ENCODE measurements around the gene TCF23. TPM values are rescaled to one million over a fixed set of nuclear protein-coding genes. Genes with fewer than 3 reads are reported as not detected.

The TCF23 gene
- total RNA-seq, 1 experiment from 2014 or later, result 0.13 TPM

DNA sequence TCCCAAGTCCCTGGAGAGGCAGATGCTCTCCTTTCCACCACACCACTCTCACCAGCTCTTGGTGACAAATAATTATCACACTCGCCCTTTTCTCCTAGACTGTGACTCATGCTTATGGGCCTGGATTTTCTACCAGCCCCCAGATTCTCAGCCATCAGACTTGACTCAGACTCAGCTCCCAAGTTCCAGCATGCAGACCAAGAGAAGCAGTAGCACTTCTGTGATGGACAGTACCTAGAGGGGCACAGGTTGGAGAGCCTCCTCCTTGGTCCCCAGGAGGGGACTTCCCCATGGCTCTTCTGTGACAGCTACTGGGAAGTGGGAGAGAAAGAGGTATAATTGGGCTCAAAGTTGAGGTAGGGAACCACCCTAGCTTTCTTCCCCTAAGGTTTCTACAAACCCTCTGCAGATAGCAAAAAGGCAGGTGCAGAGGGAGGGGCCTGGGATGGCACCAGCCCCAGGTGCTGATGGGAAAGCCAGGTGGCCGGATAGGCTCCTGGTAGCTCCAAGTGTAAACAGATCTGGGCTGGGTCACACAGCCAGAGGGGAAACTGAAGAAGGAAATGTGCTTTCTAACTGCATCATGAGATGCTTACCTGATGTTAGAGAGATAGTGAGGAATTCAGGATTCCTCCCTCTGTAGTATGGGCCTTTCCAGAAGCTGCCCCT lies 4.1 kb downstream of the TCF23 start:
- ATAC-seq (no peak), DNase-seq (ENCODE audit: low spot score) (no peak)
- Mint-ChIP-seq H3K27ac (no peak overlapping the region), H3K9me3 (no peaks in the 10 kb centered on the region), H3K4me1 (no peaks in the 10 kb centered on the region), H3K4me3 (no peak overlapping the region), H3K36me3 (no peaks in the 10 kb centered on the region), H3K27me3 (ENCODE audit: low read depth) (no peaks in the 10 kb centered on the region)
- POLR2A ChIA-PET, result interaction anchor here (0.6 kb wide), 1 partner anchor 26 kb away, joined by 3 read pairs; no protein-coding TSS in a partner anchor
- no peak for TF ChIP-seq ZNF671 (CRISPR knock-in tag; IDR thresholded peaks at IDR 0.05)
- TF ChIP-seq RELA (CRISPR knock-in tag; IDR thresholded peaks at IDR 0.05; ENCODE audit: borderline replicate concordance), result no peak
- no peak for TF ChIP-seq ESRRA (CRISPR knock-in tag; IDR thresholded peaks at IDR 0.05; ENCODE audit: borderline replicate concordance)
- TF ChIP-seq GTF2I (CRISPR knock-in tag; conservative IDR thresholded peaks at IDR 0.05), result no peak
- TF ChIP-seq, protein P1, sequence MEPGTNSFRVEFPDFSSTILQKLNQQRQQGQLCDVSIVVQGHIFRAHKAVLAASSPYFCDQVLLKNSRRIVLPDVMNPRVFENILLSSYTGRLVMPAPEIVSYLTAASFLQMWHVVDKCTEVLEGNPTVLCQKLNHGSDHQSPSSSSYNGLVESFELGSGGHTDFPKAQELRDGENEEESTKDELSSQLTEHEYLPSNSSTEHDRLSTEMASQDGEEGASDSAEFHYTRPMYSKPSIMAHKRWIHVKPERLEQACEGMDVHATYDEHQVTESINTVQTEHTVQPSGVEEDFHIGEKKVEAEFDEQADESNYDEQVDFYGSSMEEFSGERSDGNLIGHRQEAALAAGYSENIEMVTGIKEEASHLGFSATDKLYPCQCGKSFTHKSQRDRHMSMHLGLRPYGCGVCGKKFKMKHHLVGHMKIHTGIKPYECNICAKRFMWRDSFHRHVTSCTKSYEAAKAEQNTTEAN (CRISPR knock-in tag; IDR thresholded peaks at IDR 0.05), result no peak
- TF ChIP-seq FOXJ3 (CRISPR knock-in tag; IDR thresholded peaks at IDR 0.05; ENCODE audit: borderline replicate concordance), result no peak
- no peak for TF ChIP-seq MYBL2 (CRISPR knock-in tag; IDR thresholded peaks at IDR 0.05)
- no peak for TF ChIP-seq ZNF121 (CRISPR knock-in tag; IDR thresholded peaks at IDR 0.05)
- TF ChIP-seq, protein P2, sequence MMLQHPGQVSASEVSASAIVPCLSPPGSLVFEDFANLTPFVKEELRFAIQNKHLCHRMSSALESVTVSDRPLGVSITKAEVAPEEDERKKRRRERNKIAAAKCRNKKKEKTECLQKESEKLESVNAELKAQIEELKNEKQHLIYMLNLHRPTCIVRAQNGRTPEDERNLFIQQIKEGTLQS (CRISPR knock-in tag; conservative IDR thresholded peaks at IDR 0.05), result no peak
- TF ChIP-seq, protein P3, sequence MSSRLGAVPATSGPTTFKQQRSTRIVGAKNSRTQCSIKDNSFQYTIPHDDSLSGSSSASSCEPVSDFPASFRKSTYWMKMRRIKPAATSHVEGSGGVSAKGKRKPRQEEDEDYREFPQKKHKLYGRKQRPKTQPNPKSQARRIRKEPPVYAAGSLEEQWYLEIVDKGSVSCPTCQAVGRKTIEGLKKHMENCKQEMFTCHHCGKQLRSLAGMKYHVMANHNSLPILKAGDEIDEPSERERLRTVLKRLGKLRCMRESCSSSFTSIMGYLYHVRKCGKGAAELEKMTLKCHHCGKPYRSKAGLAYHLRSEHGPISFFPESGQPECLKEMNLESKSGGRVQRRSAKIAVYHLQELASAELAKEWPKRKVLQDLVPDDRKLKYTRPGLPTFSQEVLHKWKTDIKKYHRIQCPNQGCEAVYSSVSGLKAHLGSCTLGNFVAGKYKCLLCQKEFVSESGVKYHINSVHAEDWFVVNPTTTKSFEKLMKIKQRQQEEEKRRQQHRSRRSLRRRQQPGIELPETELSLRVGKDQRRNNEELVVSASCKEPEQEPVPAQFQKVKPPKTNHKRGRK (CRISPR knock-in tag; IDR thresholded peaks at IDR 0.05; ENCODE audit: borderline replicate concordance), result no peak
- TF ChIP-seq, protein P4, sequence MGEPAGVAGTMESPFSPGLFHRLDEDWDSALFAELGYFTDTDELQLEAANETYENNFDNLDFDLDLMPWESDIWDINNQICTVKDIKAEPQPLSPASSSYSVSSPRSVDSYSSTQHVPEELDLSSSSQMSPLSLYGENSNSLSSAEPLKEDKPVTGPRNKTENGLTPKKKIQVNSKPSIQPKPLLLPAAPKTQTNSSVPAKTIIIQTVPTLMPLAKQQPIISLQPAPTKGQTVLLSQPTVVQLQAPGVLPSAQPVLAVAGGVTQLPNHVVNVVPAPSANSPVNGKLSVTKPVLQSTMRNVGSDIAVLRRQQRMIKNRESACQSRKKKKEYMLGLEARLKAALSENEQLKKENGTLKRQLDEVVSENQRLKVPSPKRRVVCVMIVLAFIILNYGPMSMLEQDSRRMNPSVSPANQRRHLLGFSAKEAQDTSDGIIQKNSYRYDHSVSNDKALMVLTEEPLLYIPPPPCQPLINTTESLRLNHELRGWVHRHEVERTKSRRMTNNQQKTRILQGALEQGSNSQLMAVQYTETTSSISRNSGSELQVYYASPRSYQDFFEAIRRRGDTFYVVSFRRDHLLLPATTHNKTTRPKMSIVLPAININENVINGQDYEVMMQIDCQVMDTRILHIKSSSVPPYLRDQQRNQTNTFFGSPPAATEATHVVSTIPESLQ (CRISPR knock-in tag; IDR thresholded peaks at IDR 0.05), result no peak
- TF ChIP-seq ZNF232 (CRISPR knock-in tag; IDR thresholded peaks at IDR 0.05), result no peak
- TF ChIP-seq, protein P5, sequence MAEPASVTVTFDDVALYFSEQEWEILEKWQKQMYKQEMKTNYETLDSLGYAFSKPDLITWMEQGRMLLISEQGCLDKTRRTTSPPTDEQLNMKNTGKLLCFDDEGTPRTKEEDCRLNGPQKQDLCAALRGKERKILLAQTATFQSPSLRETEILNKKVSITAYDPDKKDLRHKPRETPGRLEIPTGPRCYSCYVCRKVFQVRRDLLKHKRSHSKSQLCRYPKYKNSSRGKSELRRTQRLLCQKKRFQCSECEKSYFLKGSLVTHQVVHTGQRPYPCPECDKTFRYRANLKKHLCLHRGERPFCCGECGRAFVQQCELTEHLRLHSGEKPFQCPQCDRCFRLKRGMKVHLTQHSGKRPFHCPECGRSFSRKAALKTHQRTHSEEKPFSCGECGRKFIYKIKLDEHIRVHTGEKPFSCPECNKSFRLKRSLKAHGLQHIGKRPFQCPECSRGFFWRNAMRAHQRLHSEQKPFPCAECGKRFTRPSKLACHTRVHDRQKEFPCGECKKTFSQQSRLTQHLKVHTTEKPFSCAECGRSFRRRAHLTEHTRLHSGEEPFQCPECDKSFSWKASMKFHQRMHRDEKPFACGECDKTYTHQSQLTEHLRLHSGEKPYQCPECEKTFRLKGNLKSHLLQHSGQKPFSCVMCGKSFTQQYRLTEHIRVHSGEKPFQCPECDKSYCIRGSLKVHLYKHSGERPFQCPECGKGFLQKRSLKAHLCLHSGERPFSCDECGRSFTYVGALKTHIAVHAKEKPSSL (CRISPR knock-in tag; conservative IDR thresholded peaks at IDR 0.05), result no peak
- no peak for TF ChIP-seq PRRX2 (CRISPR knock-in tag; IDR thresholded peaks at IDR 0.05)
- TF ChIP-seq, protein P6, sequence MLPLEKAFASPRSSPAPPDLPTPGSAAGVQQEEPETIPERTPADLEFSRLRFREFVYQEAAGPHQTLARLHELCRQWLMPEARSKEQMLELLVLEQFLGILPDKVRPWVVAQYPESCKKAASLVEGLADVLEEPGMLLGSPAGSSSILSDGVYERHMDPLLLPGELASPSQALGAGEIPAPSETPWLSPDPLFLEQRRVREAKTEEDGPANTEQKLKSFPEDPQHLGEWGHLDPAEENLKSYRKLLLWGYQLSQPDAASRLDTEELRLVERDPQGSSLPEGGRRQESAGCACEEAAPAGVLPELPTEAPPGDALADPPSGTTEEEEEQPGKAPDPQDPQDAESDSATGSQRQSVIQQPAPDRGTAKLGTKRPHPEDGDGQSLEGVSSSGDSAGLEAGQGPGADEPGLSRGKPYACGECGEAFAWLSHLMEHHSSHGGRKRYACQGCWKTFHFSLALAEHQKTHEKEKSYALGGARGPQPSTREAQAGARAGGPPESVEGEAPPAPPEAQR (CRISPR knock-in tag; IDR thresholded peaks at IDR 0.05), result no peak
- TF ChIP-seq NFE2L1 (CRISPR knock-in tag; IDR thresholded peaks at IDR 0.05), result no peak
- CTCF ChIA-PET, result interaction anchor here (1.0 to 3.2 kb wide), 5 partner anchors 12 to 38 kb away, joined by 3 to 22 read pairs (median 15); partner anchors contain the start of gene PREB
